HG03175 (cell line): Measurements from ENCODE around the gene NOLC1.

Source experiments
- ATAC-seq: cut with Tn5 transposase; IDR thresholded peaks from one replicate; pipeline ENCODE4 v1.9.1; 2021; ENCODE audit warnings: mild to moderate bottlenecking, moderate library complexity; ENCODE audit not compliant: unreplicated experiment

NOLC1 gene

GRCh38 chr10:102121739-102122372, 30.3 kb upstream of the NOLC1 start:
- ATAC-seq: no peak

- ATAC-seq: no peak
Observed at GRCh38 chr10:102122450-102122849, 29.7 kb upstream of the NOLC1 start.

GRCh38 chr10:102123223-102123622, 29.0 kb upstream of the NOLC1 start:
- no peak for ATAC-seq

GRCh38 chr10:102131286-102132170, 20.7 kb upstream of the NOLC1 start:
- ATAC-seq: no peak

- no peak for ATAC-seq
Observed at GRCh38 chr10:102132193-102132562, 20.0 kb upstream of the NOLC1 start.

GRCh38 chr10:102132563-102133372, 19.4 kb upstream of the NOLC1 start, which contains the start of gene PPRC1:
PPRC1 (plus strand) TSS chr10:102133040; CDS start chr10:102133069, 29 bp downstream.
- ATAC-seq: peak; percentile 95

GRCh38 chr10:102133373-102134195, 18.6 kb upstream of the NOLC1 start:
- ATAC-seq: no peak

GRCh38 chr10:102134416-102134815, 17.8 kb upstream of the NOLC1 start:
- ATAC-seq: no peak

- ATAC-seq: no peak
Observed at GRCh38 chr10:102135956-102136526, 16.1 kb upstream of the NOLC1 start.

GRCh38 chr10:102139281-102140110, 12.7 kb upstream of the NOLC1 start:
- no peak for ATAC-seq

- no peak for ATAC-seq
Observed at GRCh38 chr10:102140218-102140617, 12.0 kb upstream of the NOLC1 start.

- ATAC-seq: no peak
Observed at GRCh38 chr10:102140913-102141540, 11.2 kb upstream of the NOLC1 start.

- no peak for ATAC-seq
Observed at GRCh38 chr10:102141583-102142107, 10.5 kb upstream of the NOLC1 start.

- ATAC-seq: no peak
Observed at GRCh38 chr10:102146971-102147428, 5.2 kb upstream of the NOLC1 start.

- no peak for ATAC-seq
Observed at GRCh38 chr10:102147561-102147960, 4.6 kb upstream of the NOLC1 start.

GRCh38 chr10:102148275-102148674, 3.9 kb upstream of the NOLC1 start:
- ATAC-seq: no peak

- no peak for ATAC-seq
Observed at GRCh38 chr10:102150970-102151773, 1.0 kb upstream of the NOLC1 start.

GRCh38 chr10:102152545-102152890, 329 bp downstream of the NOLC1 start:
- peak; percentile 18 for ATAC-seq
